HL-60 (cell line): ENCODE measurements around the gene RUNX1.

Source experiments
- CTCF ChIP-seq: IDR thresholded peaks from one replicate; pipeline ENCODE4 v1.5.1; 2011; ENCODE audit warnings: low read length, control low read depth, inconsistent platforms; ENCODE audit not compliant: insufficient read depth
- POLR2AphosphoS5 ChIP-seq: IDR thresholded peaks from 2 replicates; pipeline ENCODE4 v1.6.1; 2012; ENCODE audit warnings: low read depth

- TF ChIP-seq CTCF (no peak), POLR2AphosphoS5 (no peak)
Measured at GRCh38 chr21:34950980-34951379, 98.1 kb downstream of the RUNX1 start.
